GM18499 (cell line): ENCODE results near the gene PECR.
"Not testable (repeated sequence)": the region's sequence is repeated elsewhere in the genome, so short reads cannot be mapped to it uniquely, and the experiment has no call there.

Source experiments
- ATAC-seq: cut with Tn5 transposase; IDR thresholded peaks from one replicate; pipeline ENCODE4 v1.9.1; 2021; ENCODE audit warnings: moderate number of reproducible peaks; ENCODE audit not compliant: insufficient read depth, unreplicated experiment

The PECR gene

GRCh38 chr2:216004697-216005283 is 76.8 kb downstream of the PECR start:
- ATAC-seq: no peak

DNA sequence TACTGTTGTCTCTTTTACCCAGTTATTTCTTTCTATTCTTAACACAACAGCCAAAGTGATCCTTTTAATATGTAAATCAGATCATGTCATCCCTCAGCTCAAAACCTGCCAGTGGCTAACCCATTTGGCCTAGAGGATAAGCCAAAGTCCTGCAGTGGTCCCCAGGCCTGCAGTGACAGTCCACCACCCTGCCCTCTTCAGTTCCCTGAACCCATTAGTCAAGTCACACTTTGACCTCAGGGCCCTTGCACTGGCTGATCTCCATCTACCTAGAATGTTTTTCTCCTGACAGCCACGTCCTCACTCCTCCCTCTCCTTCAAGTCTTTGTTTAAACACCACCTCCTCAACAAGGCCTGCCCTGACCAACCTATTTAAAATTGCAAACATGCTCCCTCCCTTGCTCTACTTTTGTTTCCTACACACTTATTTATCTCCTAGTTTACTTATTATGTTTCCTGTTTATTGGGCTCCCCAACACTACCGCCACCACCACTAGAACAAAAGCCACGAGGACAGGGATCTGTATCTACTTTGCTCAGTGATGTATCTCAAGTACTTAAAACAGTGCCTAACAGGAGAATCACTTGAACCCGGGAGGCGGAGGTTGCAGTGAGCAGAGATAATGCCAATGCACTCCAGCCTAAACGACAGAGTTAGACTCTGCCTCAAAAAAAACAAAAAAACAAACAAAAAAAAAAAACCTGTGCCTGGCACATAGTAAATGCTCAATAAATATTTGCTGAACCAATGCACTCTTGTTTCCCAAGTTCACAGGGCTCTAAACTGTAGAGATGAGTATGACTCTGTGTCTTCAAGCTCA is 77.5 kb downstream of the PECR start:
- no peak for ATAC-seq

DNA sequence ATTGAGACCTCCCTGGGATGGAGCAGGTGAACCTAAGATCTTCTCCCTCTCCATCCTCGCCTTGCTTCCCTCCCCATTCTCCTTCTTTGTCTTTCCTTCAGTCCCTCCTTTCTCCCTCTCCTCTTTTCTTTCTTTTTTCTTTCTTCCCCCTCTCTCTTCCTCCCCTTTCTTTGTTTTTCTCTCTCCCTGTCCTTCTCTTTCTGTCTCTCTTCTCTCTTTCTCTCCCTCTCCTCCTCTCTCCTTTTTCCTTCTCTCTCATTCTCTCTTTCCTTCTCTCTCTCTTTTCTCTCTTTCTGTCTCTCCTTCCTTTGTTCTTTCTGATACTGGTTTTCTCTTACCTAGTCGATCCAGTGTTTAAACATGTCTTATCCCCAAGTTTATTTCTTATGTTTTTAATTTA is 78.9 kb downstream of the PECR start:
- no peak for ATAC-seq

- ATAC-seq: no peak
Measured at GRCh38 chr2:216002101-216002678, 79.4 kb downstream of the PECR start.

GRCh38 chr2:216001216-216002100 is 80.2 kb downstream of the PECR start:
- no peak for ATAC-seq

- ATAC-seq: no peak
Measured at GRCh38 chr2:215998636-215999035, 83.0 kb downstream of the PECR start.

DNA sequence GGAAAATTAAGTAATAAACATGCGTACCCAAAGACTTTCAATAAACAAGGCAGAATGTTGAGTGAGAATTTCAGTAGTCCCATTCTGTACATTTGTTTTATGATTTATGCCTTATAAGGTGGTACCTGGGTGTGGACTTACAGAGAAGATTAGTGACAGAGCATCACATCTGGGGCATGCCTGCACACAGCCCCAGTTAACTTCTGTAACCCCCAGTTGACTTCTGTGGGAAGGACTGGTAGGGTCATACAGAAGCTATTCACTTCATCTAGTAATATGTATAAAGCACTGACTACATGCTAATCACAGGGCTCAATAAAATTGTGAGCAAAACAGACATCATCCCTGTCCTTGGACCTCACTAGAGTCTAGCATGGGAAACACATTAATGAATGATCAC is 84.4 kb downstream of the PECR start:
- no peak for ATAC-seq

- ATAC-seq: no peak
Measured at GRCh38 chr2:215994911-215995310, 86.7 kb downstream of the PECR start.

DNA sequence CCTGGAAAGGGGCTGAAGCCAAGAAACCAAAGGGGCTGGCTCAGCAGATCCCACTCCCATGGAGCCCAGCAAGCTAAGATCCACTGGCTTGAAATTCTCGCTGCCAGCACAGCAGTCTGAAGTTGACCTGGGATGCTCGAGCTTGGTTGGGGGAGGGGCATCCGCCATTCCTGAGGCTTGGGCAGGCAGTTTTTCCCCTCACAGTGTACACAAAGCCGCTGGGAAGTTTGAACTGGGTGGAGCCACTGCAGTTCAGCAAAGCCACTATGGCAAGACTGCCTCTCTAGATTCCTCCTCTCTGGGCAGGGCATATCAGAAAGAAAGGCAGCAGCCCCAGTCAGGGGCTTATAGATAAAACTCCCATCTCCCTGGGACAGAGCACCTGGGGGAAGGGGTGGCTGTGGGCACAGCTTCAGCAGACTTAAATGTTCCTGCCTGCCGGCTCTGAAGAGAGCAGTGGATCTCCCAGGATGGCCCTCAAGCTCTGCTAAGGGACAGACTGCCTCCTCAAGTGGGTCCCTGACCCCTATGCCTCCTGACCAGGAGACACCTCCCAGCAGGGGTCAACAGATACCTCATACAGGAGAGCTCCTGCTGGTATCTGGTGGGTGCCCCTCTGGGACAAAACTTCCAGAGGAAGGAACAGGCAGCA is 92.9 kb downstream of the PECR start:
- ATAC-seq: not testable (repeated sequence)
